GM19467 (cell line): ENCODE measurements around the gene PAX5.

Experiments used
- ATAC-seq: cut with Tn5 transposase; IDR thresholded peaks from one replicate; pipeline ENCODE4 v1.9.1; 2021; ENCODE audit warnings: mild to moderate bottlenecking, moderate library complexity; ENCODE audit not compliant: unreplicated experiment

The PAX5 gene

DNA sequence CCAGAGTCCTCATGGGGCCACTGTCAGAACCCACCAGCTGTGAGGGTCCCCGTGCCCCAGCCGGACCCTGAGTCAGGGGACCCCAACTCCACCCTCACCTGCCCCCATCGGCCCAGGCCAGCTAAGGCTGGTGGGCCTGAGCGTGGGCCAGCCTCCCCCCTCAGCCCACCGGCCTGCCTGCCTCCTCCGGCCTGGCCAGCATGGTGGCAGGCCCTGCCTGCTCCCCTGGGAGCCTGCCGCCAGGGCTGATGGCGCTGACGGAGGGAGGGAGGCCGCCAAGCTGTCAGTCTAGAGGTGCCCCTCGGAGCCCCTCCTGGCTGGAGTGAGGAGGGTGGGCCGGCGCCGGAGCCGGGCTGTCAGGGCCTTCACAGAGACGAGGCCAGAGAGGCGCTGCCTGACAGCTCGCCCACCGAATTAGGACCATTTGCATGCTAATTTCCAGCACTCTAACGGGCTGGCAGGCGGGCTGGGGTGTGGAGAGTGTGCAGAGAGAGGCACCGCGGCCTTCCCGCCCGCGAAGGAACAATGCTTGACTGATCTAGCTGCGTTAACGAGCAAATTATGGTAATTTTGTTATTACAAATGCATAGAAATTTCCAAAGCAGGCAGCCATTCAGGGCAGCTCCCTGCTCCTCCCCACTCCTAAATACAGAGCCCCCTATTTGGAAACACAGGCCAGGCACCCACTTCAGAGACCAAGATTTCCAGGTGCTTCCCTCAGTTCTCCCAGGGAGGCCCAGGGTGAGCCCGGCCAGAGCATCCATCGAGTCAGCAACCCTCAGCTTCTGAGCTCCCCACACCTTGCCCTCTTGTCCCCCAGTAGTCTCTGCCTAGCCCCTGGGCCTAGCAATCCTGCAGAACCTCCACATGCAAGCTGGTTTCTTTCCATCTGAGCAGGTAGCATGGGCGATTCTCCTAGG is 169.3 kb downstream of the PAX5 start:
- ATAC-seq, result no peak

- no peak for ATAC-seq
Measured at GRCh38 chr9:36862206-36863145, 171.6 kb downstream of the PAX5 start.

DNA sequence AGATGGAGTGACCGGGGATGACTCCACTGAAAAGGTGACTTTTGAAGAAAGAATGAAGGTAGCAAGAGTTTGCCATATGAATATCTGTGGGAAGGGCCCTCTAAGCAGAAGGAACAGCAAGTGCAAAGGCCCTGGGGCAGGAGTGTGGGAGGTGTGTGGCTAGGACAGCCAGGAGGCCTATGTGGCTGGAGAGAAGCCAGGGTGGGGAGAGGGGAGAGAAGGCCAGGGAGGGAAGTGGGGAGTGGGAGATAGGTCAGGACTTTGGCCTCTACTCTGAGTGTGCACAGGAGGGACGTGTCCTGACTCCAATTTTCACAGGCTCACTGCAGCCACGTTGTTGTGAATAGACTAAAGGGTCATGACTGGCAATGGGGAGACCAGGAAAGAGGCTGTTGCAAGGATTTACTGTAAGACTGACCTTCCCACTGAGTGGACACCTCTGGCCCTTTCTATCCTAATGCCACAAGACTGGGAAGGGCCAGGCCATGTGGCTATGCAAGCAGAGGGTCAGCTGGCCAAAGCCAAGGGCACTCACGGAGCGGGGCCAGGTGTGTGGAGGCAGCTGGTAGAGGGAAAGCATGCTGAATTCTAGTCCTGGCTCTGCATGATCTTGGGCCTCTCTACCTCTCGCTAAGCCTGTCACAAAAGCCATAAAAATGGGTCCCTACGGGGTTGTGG is 172.4 kb downstream of the PAX5 start:
- ATAC-seq, result no peak

- no peak for ATAC-seq
Measured at GRCh38 chr9:36858805-36859375, 175.2 kb downstream of the PAX5 start.

DNA sequence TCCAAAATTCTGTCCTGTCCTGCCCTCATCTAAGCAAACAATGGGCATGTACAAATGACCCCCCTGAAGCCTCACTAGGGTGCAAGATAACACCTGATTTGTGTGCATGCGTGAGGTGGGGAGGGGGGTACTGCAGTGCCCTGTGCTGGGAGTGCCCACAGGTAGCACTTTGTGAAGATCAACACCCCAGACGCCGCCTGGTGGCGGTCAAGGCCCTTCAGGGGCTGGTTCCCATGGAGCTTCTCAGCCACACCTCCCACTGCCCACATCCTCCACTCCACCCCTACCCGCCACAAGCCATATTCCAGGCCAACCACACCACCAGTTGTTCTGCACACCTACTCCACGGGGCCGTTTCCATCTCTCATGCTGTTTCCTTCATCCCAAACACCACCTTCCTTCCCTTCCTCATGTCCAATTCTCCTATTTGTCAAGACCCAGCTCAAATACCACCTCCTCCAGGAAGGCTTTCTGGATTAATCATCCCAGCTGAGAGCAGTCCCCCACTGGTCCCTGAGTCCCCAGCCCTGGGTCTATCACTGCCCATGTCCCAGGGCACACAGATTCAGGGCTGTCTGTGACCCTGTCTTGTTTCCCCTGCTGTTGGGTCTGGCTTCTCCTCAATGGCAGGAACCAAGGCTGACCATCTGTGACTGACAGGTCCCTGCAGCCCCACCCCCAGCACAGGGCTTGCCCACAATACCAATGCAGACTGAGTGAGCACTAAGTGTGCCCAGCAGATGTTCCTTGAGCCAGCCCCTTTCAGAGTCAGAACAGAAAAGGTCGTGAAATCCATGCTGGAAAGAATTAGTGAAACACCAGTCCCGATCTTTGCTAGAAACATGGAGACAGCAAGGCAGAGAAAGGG is 178.4 kb downstream of the PAX5 start:
- ATAC-seq, result no peak

DNA sequence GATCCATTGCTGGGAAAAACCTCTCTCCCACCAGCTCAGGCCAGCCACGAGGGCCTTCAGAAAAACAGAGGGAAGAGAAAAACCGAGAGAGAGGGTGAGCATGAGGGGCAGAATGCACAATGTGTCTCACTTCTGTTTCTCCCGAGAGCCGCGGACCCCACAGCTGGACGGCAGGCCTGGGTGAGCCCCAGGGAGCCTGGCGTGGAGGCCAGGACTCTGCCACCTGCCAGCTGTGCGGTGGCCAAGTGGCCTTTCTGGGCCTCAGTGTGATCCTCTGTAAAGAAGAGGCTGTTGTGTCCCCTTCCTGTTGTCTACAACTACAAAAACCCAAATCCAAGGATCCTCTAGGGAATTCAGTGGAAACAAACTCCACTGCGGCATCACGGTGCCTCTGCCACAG is 179.3 kb downstream of the PAX5 start:
- ATAC-seq, result no peak

DNA sequence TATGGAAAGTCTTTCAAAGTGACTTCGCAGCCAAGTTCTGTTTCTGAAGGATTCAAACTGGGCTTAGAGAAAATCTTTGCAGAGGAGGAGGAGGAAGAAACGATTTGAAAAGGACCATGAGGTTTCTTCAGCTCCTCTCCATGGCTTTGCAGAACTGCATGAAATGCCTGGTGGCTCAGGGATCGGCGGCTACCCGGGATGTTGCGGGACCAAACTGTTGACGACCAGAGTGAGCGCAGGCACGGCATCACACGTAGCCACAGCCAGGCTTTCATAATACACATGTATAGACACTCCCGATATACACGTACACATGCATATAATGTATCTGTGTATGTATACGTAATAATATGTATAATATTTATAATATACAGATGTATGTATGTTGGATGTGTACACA is 180.0 kb downstream of the PAX5 start:
- ATAC-seq, result no peak

- ATAC-seq, result no peak
Measured at GRCh38 chr9:36853233-36853632, 180.8 kb downstream of the PAX5 start.

- ATAC-seq, result no peak
Measured at GRCh38 chr9:36849943-36850342, 184.1 kb downstream of the PAX5 start.

DNA sequence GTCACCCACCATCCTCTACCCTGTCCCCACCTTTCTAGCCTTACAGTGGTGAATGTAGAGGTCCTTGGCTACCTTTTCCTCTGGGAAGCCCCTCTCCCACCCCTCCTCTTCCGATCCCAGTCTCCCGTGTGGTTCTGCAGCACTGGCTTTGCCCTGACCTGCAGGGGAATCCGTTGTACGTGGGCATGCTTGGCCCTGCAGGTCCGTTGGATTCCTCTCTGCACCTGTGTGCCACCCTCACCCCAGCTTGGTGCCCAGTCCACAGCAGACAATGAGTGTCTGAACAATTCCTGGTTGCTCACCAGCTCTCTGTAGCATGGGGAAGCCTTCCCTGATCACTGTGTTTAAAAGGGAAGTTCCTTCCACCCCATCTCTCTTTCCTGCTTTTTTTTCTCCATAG is 185.1 kb downstream of the PAX5 start:
- no peak for ATAC-seq

GRCh38 chr9:36847781-36848673 is 186.0 kb downstream of the PAX5 start:
- ATAC-seq, result no peak

DNA sequence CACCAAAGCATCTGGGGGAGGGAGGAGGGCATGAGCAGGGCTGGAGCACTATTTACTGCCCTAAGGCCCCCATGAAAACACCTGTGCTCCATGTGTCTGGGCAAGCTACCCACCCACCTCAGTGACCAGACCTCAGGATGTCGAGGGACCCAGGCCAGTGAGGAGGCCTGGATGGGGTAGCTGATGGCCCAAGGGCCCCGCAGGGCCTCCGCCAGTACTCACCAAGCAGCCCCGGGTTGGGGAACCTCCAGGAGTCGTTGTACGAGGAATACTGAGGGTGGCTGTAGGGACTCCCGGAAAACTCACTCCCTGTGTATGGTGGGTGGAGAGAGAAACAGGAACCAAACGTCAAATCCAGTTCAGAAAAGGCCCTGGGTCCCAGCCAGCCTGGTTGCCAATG is 187.4 kb downstream of the PAX5 start:
- no peak for ATAC-seq

DNA sequence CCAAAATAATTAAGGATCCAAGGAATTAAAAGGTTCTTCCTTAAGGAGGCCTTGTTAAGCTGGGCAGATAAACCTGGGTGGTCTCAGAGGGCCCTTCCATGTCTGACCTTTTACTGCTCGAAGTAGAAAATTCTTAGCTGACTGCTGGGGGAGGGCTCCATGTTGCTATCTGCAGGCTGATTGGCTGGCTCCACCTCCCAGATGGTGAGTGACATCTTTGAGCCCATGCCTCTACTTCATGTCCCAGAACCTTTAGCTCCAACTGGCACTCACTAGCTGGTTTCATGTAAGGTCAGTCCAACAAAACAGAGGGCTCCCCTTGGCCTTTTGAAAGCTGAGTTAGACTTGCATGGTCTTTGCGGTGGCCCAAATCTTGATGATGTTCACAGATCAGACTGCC is 188.2 kb downstream of the PAX5 start:
- ATAC-seq, result no peak

GRCh38 chr9:36844961-36845360 is 189.1 kb downstream of the PAX5 start:
- ATAC-seq, result no peak

DNA sequence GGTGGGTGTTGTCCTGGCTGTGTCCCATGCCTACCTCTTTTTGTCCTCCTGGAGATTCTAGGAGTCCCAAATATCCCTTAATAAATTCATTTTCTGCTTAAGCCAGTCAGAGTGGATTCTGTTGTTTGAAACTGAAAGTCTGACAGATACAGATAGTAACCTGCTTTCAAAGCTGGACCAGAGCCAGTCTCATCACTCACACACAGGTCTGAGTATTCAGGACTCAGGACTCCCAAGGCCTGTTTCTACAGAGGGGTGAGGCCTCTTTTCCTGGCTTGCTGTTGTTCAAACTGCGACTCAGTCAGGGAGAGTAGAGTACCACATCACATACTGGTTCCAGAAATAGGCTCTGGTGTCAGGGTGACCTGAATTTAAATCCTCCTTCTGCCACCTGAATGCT is 190.1 kb downstream of the PAX5 start:
- no peak for ATAC-seq

DNA sequence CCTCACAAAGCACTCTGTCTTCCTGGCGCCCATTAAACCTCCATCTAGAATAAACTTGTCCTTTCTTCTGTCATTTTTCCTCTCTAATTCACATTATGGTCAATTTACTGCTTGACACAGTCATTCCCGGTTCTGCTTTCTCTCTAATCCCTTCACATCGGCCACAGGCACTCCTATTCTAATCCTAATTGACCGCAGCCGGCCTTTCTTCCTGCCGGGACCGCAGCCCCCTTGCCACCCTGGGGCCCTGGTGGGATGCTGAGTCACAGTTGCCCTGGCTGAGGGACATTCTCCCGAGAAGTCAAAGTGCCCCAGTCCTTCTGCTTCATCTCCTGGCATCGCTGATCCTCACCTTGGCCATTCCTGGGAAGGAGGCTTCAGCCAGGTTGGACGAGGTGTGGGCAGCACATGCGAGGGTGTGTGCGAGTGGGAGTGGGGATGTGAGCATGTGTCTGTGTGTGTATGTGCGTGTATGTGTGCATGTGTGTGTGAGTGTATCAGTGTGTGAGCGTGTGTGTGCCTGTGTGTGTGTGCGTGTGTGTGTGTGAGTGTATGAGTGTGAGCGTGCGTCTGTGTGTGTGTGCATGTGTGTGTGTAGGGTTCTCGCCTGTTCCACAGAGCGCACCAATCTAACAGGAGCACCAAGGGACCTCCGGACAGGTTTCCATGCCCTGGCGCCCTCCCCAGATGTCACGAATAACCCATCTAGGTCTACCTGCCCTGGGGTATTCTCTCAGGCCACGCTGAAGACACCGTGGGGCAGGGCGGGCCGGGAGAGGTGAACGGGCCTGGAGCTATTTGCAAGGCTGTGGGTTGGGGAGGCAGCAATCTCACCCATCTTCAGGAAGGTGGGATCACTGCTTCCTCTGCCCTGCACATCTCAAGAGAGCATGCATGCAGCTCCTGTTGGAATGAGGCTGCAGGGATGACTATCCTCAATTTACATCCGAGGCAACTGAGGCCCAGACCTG is 191.2 kb downstream of the PAX5 start:
- no peak for ATAC-seq

DNA sequence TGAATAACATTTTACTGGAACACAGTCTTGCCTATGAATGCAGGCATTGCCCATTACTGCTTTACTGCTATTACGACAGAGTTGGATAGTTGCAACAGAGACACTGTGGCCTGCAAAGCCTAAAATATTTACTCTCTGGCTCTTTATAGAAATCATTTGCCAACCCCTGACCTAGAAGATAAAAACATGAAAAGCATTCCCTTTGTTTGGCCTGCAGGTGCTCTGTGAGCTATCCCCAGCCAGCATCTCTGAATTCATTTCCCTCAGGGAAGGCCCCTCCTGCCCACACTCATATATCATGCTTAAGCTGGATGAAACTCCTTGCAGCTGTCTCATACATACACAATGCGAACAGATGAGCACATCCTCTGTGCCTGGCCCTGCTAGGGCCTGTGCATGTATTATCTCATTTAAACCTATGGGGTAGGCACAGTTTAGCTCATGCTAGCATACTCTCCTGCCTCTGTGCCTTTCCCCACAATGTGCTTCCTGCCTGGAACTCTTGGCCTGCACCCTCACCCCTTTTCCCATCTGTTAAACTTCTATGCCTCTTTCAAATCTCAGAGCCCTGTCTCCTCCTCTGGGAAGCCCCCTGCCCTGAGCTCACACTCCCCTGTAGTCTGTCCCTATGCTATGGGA is 193.1 kb downstream of the PAX5 start:
- ATAC-seq, result no peak
